Measurements from ENCODE around the gene INTS7.
A peak's percentile ranks its signal among the peaks of the same experiment; 100 is the strongest.
"Not testable (repeated sequence)": the region's sequence is repeated elsewhere in the genome, so short reads cannot be mapped to it uniquely, and the experiment has no call there.

Gene INTS7

DNA sequence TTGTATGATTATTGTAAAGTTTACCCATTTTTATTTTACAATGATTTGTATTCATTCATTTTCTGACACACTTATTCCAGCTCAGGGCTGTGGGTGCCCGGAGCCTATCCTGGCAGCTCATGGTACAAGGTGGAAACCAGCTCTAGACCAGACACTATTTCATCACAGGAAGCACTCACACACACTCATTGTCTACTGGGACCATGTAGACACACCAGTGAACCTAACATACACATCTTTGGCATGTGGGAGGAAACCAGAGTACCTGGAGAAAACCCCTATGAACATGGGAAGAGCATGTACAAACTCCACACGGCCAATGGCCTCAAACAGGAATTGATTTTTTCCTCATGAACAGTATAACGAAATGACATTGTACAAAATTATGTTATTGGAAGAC, 2.5 kb upstream of the INTS7 start:
- DNase-seq (ENCODE audit: low read depth) = no peak

GRCh38 chr1:212035835-212036605, 663 bp upstream of the INTS7 start:
- DNase-seq (ENCODE audit: low read depth) = no peak

GRCh38 chr1:212034516-212035122, 738 bp downstream of the INTS7 start:
- DNase-seq (ENCODE audit: low read depth) = no peak

DNA sequence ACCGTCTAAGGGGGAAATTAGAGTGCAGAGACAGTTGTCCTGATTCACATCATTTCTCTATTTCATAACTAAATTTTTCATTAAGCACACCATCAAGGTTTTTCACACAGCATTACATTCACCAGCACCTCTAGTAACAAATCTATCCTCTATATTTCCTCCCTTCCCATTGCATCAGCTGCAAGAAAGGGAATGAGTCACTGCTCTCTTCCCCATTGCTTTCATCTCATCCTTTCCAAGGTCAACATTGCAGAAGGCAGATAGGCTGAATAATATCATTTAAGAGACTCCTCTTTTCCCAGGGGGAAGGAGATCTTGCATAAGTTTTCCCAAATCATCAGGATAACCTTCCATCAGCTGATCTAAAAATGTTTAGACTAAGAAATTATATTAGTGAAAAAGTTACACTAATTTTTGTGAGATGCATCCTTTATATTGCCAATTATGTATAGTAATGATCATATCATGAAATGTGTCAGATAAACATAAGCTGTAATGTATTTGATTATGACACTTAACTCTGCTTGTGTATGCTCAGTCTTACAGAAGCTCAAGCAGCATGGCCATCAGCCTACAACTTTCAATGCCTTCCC, 4.3 kb downstream of the INTS7 start:
- no peak for DNase-seq (ENCODE audit: low read depth)

GRCh38 chr1:212027727-212028126, 7.6 kb downstream of the INTS7 start:
- DNase-seq (ENCODE audit: low read depth) = not testable (repeated sequence)

- no peak for DNase-seq (ENCODE audit: low read depth)
Measured at GRCh38 chr1:212024469-212025149, 10.7 kb downstream of the INTS7 start.

DNA sequence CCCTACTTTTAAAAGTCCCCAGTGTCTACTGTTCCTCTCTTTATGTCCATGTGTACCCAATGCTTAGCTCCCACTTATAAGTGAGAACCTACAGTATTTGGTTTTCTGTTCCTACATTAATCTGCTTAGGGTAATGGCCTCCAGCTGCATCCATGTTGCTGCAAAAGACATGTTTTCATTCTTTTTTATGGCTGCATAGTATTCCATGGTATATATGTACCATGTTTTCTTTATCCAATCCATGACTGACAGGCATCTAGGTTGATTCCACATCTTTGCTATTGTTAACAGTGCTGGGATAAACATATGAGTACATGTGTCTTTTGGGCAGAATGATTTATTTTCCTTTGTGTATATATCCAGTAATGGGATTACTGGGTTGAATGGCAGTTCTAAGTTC, 12.4 kb downstream of the INTS7 start:
- not testable (repeated sequence) for DNase-seq (ENCODE audit: low read depth)

GRCh38 chr1:212021563-212021962, 13.8 kb downstream of the INTS7 start:
- no peak for DNase-seq (ENCODE audit: low read depth)

DNA sequence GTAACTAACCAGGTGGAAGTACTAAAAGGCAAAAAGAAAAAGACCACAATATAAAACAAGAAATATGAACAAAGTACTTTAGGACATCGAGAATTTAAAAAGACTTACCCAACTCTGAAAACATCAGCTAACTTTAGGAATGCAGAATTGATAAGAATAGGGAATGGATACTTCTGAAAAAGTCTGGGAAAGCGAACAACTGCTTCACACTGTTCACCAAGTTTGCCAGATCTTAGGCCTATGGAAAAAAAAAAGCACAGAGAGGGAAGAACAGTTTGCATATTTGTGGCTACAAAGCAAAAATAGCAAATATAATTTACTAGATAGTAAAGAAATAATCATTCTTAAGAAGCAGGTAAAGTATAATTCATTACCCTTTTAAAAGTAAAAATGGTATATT, 14.4 kb downstream of the INTS7 start:
- DNase-seq (ENCODE audit: low read depth) = no peak

- DNase-seq (ENCODE audit: low read depth) = no peak
Measured at GRCh38 chr1:212013672-212014071, 21.7 kb downstream of the INTS7 start.

- DNase-seq (ENCODE audit: low read depth) = peak; percentile 28
Measured at GRCh38 chr1:212012034-212012740, 23.2 kb downstream of the INTS7 start.

DNA sequence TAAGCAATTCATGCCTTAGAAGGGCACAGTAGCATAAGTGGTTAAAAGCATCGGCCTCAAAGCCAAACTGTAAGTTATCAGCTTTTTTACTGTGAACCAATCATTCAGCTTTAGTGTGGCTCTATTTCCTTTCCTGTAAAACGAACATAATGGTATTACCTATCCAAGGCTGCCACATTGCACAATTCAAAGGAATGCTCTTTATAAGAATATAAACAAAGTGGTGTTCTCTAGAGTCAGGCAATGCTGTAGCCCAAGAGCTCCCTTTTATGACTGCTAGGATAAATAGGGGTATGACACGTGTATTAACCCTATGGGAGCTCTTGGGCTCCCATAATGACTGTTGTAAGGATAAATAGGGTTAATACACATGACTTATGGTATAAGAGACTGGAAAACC, 25.4 kb downstream of the INTS7 start:
- no peak for DNase-seq (ENCODE audit: low read depth)

DNA sequence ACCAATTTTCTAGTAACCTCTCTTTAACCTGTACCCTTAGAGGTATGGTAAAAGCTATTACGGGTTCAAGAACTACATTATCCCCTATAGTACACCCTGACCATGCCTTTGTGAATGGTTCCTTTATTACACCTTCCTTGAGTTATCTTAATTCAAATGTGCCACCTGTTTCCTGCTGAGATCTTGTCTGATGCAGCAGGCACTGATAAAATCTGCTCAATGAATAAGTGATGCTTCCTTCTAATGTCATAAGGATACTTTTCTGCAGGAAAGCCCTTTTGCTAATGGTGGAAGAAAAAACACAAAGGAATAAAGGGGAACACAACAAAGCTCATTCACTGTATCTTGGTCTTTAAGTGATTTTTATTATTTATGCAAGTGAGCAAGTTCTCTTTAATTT, 25.8 kb downstream of the INTS7 start:
- no peak for DNase-seq (ENCODE audit: low read depth)

DNA sequence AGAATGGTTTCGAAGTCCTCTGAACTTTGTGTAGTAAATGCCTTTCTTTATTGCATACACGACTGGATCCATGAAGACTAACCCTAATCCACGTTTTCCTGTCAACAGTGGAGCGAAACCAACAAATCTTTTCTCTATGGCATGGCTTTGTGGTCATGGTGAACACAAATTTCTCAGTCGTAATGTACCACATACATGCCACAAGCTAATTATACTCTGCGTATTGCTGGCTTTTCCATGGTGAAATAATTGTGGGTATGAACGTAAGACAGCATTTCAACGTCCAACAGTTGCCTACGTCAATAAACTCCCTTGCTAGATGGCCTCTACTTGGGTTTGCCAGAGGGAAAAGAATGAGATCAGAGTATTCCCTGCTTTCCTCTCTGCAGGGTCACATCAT, 27.5 kb downstream of the INTS7 start:
- no peak for DNase-seq (ENCODE audit: low read depth)

- DNase-seq (ENCODE audit: low read depth) = no peak
Measured at GRCh38 chr1:212007178-212007577, 28.2 kb downstream of the INTS7 start.

GRCh38 chr1:212004895-212005608, 30.3 kb downstream of the INTS7 start:
- no peak for DNase-seq (ENCODE audit: low read depth)

- no peak for DNase-seq (ENCODE audit: low read depth)
Measured at GRCh38 chr1:212002536-212002935, 32.8 kb downstream of the INTS7 start.

DNA sequence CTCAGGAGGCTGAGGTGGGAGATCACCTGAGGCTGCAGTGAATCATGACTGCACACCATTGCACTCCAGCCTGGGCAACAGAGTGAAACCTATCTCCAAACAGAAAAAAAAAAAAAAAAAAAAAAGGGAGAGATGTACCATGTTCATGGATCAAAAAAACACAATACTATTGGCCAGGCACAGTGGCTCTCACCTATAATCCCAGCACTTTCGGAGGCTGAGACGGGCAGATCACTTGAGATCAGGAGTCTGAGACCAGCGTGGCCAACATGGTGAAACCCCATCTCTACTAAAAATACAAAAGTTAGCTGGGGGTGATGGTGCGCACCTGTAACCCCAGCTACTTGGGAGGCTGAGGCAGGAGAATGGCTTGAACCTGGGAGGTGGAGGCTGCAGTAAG, 37.9 kb downstream of the INTS7 start:
- DNase-seq (ENCODE audit: low read depth) = not testable (repeated sequence)

- no peak for DNase-seq (ENCODE audit: low read depth)
Measured at GRCh38 chr1:211991695-211992094, 43.7 kb downstream of the INTS7 start.

GRCh38 chr1:211986628-211987254, 48.6 kb downstream of the INTS7 start:
- DNase-seq (ENCODE audit: low read depth) = no peak
